ENCODE results near the gene MAP1LC3B2. TPM values are rescaled to one million over a fixed set of nuclear protein-coding genes. Genes with fewer than 3 reads are reported as not detected.

The MAP1LC3B2 gene
- total RNA-seq, 1 experiment from 2014 or later, result 2.2 TPM

GRCh38 chr12:116587270-116587669 is 28.1 kb downstream of the MAP1LC3B2 start:
- no peak for DNase-seq (ENCODE audit: low spot score)
- Mint-ChIP-seq H3K27ac (no peak overlapping the region), H3K9me3 (peaks cover 25% of the 10 kb centered on the region), H3K4me3 (no peak overlapping the region), H3K4me1 (peaks cover 27% of the 10 kb centered on the region), H3K36me3 (peaks cover 16% of the 10 kb centered on the region), H3K27me3 (ENCODE audit: low read depth) (no peaks in the 10 kb centered on the region)
- CTCF ChIA-PET, result no interaction called here
- no peak for ATAC-seq
- TF ChIP-seq NFE2L1 (CRISPR knock-in tag; IDR thresholded peaks at IDR 0.05) (no peak), PRRX2 (CRISPR knock-in tag; IDR thresholded peaks at IDR 0.05) (no peak)
- POLR2A ChIA-PET, result no interaction called here

DNA sequence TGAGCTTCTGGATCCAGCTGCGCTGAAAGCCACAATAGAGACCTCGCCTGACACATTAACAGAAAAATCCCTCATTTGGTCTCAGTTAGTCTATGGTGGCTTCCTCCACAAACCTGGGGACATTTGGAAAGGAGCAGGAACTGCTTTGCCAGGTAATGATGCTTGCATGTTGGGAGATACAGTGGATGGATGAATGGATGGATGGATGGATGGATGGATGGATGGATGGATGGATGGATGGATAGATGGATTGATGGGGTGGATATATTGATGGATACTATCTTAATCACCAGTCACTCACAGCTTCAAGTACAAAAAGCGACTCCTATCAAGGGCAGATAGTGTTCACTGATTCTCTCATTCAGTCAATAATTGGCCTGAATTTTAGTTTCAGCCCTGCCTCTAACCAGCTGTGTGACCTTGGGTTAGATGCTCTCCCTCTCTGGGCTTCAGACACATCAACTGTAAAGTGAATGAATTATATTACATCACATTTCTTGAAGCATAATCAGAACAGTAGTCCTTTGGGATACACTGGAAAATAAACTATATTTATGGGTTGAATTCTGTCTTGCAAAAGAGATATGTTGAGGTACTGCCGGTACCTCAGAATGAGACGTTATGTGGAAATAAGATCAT is 29.3 kb downstream of the MAP1LC3B2 start:
- POLR2A ChIA-PET, result interaction anchor here (0.6 kb wide), 1 partner anchor 266 kb away, joined by 3 read pairs; no protein-coding TSS in a partner anchor

DNA sequence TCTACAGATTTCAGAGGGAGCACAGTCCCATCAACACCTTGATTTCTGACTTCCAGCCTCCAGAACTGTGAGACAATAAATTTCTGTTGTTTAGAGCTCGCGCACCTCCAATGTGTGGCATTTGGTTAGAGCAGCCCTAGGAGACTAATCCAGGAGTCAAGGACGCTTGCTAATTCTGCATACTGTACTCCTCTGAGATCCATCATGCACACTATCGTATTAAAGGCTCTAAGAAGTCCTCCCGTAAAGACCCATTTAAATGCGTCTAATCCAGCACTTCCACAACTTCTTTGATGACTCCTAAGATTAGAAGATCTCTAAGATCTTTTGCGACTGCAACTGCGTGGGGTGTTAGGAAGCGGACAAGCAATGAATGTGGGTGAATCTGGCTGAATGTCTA is 30.4 kb downstream of the MAP1LC3B2 start:
- Mint-ChIP-seq H3K36me3 (peaks cover 12% of the 10 kb centered on the region), H3K27ac (no peak overlapping the region), H3K9me3 (peaks cover 20% of the 10 kb centered on the region), H3K4me3 (no peak overlapping the region), H3K27me3 (ENCODE audit: low read depth) (no peaks in the 10 kb centered on the region; the same call in 1 of the 2 replicates), H3K4me1 (peaks cover 23% of the 10 kb centered on the region)
- DNase-seq (ENCODE audit: low spot score), result no peak
- TF ChIP-seq TCF7 (CRISPR knock-in tag; IDR thresholded peaks at IDR 0.05; ENCODE audit: low read depth), result no peak
- TF ChIP-seq ATF6 (CRISPR knock-in tag; IDR thresholded peaks at IDR 0.05), result no peak
- TF ChIP-seq ZBTB21 (CRISPR knock-in tag; IDR thresholded peaks at IDR 0.05; ENCODE audit: borderline replicate concordance), result no peak
- TF ChIP-seq NFE2L1 (CRISPR knock-in tag; IDR thresholded peaks at IDR 0.05), result no peak
- no peak for TF ChIP-seq EMX1 (CRISPR knock-in tag; IDR thresholded peaks at IDR 0.05)
- TF ChIP-seq, protein P1, sequence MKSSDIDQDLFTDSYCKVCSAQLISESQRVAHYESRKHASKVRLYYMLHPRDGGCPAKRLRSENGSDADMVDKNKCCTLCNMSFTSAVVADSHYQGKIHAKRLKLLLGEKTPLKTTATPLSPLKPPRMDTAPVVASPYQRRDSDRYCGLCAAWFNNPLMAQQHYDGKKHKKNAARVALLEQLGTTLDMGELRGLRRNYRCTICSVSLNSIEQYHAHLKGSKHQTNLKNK (CRISPR knock-in tag; IDR thresholded peaks at IDR 0.05), result no peak
- no peak for TF ChIP-seq HMGA2 (CRISPR knock-in tag; IDR thresholded peaks at IDR 0.05)
- TF ChIP-seq, protein P2, sequence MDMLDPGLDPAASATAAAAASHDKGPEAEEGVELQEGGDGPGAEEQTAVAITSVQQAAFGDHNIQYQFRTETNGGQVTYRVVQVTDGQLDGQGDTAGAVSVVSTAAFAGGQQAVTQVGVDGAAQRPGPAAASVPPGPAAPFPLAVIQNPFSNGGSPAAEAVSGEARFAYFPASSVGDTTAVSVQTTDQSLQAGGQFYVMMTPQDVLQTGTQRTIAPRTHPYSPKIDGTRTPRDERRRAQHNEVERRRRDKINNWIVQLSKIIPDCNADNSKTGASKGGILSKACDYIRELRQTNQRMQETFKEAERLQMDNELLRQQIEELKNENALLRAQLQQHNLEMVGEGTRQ (CRISPR knock-in tag; IDR thresholded peaks at IDR 0.05), result no peak
- no peak for TF ChIP-seq OVOL2 (CRISPR knock-in tag; IDR thresholded peaks at IDR 0.05; ENCODE audit: borderline replicate concordance)
- ChIA-PET POLR2A (no interaction called here), CTCF (interaction anchor here (0.8 to 1.4 kb wide), 2 partner anchors 9 to 10 kb away, joined by 3 to 5 read pairs; no protein-coding TSS in a partner anchor)
- no peak for ATAC-seq

More for the DNA sequence above, 29.3 kb downstream of the MAP1LC3B2 start:
- CTCF ChIA-PET, result interaction anchor here (0.8 kb wide), 1 partner anchor 11 kb away, joined by 5 read pairs; no protein-coding TSS in a partner anchor
- ATAC-seq (no peak), DNase-seq (ENCODE audit: low spot score) (no peak)
- Mint-ChIP-seq H3K4me1 (peaks cover 20% of the 10 kb centered on the region), H3K27ac (no peak overlapping the region), H3K4me3 (no peak overlapping the region), H3K9me3 (peaks cover 25% of the 10 kb centered on the region), H3K36me3 (peaks cover 16% of the 10 kb centered on the region), H3K27me3 (ENCODE audit: low read depth) (no peaks in the 10 kb centered on the region; the same call in 1 of the 2 replicates)
- TF ChIP-seq ZNF219 (CRISPR knock-in tag; IDR thresholded peaks at IDR 0.05; ENCODE audit: borderline replicate concordance) (no peak), ZNF121 (CRISPR knock-in tag; IDR thresholded peaks at IDR 0.05) (no peak), TP53 (CRISPR knock-in tag; IDR thresholded peaks at IDR 0.05) (no peak), CREB1 (CRISPR knock-in tag; IDR thresholded peaks at IDR 0.05) (no peak), SMAD4 (CRISPR knock-in tag; IDR thresholded peaks at IDR 0.05) (no peak), FOXJ3 (CRISPR knock-in tag; IDR thresholded peaks at IDR 0.05; ENCODE audit: borderline replicate concordance) (no peak)

DNA sequence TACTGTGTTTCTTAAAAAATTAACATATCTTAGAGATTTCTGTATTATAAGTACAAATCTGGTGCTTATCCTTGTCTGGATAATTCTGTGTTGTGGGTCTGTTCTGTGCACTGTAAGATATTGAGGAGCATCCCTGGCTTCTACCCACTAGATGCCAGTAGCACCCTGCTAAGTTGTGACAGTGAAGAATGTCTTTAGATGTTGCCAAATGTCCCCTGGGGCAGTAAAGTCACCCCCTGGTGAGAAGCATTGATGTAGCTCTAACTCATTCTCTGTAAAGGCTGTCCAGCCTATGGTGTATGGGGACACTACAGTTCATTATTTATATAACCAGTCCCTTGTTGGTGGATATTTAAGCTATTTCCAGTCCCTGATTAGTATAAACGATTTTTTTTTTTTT is 31.4 kb downstream of the MAP1LC3B2 start:
- Mint-ChIP-seq H3K9me3 (peaks cover 12% of the 10 kb centered on the region), H3K27me3 (ENCODE audit: low read depth) (no peaks in the 10 kb centered on the region; the same call in 1 of the 2 replicates), H3K36me3 (peaks cover 2% of the 10 kb centered on the region; the same call in 1 of the 2 replicates), H3K4me1 (peaks cover 21% of the 10 kb centered on the region), H3K4me3 (no peak overlapping the region), H3K27ac (no peak overlapping the region)
- CTCF ChIA-PET, result interaction anchor here (0.5 to 1.4 kb wide), 5 partner anchors 9 to 385 kb away, joined by 3 to 4 read pairs (median 4); partner anchors contain the start of gene SPRING1
- POLR2A ChIA-PET, result interaction anchor here (0.6 kb wide), 1 partner anchor 70 kb away, joined by 3 read pairs; no protein-coding TSS in a partner anchor
- ATAC-seq, result no peak
- no peak for DNase-seq (ENCODE audit: low spot score)
- no peak for TF ChIP-seq HMGA2 (CRISPR knock-in tag; IDR thresholded peaks at IDR 0.05)
- TF ChIP-seq IRF2 (CRISPR knock-in tag; IDR thresholded peaks at IDR 0.05; ENCODE audit: borderline replicate concordance, low read depth), result no peak
- TF ChIP-seq ZNF532 (CRISPR knock-in tag; IDR thresholded peaks at IDR 0.05; ENCODE audit: borderline replicate concordance), result no peak
- TF ChIP-seq NFYB (CRISPR knock-in tag; conservative IDR thresholded peaks at IDR 0.05; ENCODE audit: low read depth), result no peak
- TF ChIP-seq, protein P3, sequence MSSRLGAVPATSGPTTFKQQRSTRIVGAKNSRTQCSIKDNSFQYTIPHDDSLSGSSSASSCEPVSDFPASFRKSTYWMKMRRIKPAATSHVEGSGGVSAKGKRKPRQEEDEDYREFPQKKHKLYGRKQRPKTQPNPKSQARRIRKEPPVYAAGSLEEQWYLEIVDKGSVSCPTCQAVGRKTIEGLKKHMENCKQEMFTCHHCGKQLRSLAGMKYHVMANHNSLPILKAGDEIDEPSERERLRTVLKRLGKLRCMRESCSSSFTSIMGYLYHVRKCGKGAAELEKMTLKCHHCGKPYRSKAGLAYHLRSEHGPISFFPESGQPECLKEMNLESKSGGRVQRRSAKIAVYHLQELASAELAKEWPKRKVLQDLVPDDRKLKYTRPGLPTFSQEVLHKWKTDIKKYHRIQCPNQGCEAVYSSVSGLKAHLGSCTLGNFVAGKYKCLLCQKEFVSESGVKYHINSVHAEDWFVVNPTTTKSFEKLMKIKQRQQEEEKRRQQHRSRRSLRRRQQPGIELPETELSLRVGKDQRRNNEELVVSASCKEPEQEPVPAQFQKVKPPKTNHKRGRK (CRISPR knock-in tag; IDR thresholded peaks at IDR 0.05; ENCODE audit: borderline replicate concordance), result no peak

Measured in WTC11 (cell line).